Activated CD4-positive, alpha-beta T cell treated with anti-CD3 and anti-CD28 coated beads for 48 hours (primary cell): ENCODE measurements around the gene SLC47A2.
"Not testable (repeated sequence)": the region's sequence is repeated elsewhere in the genome, so short reads cannot be mapped to it uniquely, and the experiment has no call there.

ENCODE experiments used
- DNase-seq: peaks from one replicate; pipeline ENCODE4 v3.0.0-alpha.2; 2020

Gene SLC47A2, protein sequence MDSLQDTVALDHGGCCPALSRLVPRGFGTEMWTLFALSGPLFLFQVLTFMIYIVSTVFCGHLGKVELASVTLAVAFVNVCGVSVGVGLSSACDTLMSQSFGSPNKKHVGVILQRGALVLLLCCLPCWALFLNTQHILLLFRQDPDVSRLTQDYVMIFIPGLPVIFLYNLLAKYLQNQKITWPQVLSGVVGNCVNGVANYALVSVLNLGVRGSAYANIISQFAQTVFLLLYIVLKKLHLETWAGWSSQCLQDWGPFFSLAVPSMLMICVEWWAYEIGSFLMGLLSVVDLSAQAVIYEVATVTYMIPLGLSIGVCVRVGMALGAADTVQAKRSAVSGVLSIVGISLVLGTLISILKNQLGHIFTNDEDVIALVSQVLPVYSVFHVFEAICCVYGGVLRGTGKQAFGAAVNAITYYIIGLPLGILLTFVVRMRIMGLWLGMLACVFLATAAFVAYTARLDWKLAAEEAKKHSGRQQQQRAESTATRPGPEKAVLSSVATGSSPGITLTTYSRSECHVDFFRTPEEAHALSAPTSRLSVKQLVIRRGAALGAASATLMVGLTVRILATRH

DNA sequence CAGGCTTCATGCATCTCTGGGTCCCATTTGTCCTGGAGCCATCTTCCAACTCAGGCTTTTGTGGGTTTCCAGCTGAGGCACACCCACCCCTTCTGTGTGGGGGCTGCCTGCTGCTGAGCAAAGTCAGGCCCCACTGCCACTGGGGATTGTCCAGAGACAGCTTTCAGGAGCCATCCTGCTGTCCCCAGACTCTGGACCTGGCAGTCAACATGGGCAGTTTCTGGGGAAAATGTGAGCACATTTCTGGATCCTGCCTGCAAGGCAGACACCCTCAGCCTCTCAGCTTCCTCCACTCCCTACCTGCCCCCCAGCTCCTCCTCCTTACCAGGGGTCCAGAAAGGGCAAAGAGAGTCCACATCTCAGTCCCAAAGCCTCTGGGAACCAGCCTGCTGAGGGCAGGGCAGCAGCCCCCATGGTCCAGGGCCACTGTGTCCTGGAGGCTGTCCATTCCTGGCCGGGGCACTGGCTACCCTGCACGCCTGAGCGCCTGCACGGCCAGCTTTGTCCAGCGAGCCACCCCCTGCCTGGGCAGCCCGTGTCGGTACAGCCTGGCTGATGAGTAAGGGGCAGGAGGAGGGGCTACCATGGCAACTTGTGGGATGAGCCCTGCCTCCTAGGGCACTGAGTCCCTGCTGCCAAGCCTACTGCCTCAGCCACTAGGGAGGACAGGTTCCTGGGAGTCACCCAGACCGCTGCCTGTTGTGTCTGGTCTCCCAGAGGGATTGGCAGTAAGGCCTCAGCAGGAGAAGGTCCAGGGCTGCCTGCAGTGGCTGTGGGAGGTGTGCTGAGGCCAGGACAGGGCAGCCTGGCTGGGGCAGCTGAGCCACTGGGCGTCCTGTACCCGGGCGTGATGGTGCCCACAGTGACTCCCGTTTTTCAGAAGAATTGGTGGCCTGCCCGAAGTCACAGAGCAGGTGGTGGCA is at the start of gene SLC47A2:
SLC47A2 (minus strand) TSS at position 477 of the 923 bp plus-strand sequence; CDS start at position 448, 29 bp downstream.
- no peak for DNase-seq

DNA sequence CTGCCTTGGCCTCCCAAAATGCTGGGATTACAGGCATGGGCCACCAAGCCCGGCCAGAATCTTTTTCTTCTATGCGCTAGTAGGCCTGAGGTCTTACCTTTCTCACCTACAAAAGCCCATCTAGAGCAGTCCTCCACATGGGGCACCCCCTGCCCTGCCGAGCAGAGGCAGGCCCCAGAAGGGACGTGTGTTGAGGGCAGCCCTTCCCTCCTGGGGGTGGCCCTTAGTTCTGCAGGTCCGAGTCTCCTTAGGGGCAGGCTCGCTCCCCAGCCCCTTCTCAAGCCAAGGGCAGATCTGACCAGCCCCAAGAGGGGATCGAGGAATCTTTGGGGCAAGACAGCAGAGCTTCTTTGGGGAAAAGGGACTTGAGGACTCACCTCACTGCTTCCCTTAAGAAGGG is 49.6 kb upstream of the SLC47A2 start:
- no peak for DNase-seq

DNA sequence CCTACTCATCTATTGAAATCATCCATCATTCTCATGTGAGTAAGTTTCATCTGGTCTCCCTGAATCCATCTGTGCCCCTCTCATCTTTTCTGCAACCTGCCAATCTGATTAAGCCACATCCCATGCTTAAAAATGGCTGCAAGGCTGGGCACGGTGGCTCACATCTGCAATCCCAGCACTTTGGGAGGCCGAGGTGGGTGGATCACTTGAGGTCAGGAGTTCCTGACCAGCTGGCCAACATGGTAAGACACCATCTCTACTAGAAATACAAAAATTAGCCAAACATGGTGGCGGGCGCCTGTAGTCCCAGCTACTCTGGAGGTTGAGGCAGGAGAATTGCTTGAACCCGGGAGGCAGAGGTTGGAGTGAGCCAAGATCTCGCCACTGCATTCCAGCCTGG is 47.6 kb upstream of the SLC47A2 start:
- DNase-seq: not testable (repeated sequence)

DNA sequence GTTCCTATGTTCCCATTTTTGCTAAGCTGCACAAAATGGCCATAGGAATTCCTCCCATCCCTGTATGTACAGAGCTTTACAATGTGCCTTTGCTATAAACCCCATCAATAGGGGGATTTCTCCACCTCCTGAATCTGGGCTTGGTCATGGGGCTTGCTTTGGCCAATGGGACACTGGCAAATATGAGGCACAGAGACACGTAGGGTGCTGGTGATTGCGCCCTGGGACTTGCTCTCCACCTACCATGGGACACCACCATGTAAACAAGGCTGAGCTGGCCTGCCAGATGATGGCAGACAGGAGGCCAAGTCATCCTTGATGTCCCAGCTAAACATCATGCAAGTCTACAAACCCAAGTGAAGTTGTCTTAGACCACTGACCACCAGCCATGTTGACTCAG is 47.0 kb upstream of the SLC47A2 start:
- no peak for DNase-seq

DNA sequence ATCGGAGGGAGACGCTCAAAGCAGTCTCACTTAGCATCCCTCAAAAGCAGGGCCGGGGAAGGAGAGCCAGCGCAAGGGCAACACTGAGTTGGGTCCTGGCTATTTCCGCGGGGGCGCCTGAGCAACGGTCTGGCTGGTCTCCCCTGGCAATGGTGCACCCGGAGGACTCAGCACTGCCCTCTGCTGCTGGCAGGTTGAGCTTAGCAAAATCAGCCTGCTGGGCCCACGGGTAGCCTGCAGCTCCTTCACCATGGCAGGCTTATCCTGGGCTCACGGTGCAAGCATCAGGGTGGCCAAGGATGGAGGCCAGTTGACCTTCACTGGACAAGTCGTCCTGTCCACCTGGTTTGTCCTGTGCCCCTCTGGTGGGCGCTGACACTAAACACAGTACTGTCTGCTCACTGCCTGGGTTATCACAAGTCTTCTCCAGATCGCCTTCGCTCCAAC is 46.2 kb upstream of the SLC47A2 start:
- DNase-seq: peak; percentile 71

DNA sequence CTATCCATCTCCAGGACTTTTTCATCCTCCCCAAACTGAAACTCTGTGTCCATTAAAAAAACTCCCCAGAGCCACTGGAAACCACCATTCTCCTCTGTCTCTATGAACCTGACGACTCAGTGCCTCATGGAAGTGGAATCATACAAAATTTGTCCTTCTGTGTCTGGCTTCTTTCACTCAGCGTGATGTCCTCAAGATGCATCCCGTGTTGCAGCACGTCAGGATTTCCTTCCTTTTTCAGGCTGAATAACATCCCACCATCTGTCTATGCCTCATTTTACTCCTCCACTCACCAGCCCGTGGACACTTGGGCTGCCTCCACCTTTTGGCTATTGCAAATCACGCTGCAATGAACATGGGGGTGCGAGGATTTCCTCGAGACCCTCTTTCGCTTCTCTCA is 44.4 kb upstream of the SLC47A2 start:
- DNase-seq: no peak

DNA sequence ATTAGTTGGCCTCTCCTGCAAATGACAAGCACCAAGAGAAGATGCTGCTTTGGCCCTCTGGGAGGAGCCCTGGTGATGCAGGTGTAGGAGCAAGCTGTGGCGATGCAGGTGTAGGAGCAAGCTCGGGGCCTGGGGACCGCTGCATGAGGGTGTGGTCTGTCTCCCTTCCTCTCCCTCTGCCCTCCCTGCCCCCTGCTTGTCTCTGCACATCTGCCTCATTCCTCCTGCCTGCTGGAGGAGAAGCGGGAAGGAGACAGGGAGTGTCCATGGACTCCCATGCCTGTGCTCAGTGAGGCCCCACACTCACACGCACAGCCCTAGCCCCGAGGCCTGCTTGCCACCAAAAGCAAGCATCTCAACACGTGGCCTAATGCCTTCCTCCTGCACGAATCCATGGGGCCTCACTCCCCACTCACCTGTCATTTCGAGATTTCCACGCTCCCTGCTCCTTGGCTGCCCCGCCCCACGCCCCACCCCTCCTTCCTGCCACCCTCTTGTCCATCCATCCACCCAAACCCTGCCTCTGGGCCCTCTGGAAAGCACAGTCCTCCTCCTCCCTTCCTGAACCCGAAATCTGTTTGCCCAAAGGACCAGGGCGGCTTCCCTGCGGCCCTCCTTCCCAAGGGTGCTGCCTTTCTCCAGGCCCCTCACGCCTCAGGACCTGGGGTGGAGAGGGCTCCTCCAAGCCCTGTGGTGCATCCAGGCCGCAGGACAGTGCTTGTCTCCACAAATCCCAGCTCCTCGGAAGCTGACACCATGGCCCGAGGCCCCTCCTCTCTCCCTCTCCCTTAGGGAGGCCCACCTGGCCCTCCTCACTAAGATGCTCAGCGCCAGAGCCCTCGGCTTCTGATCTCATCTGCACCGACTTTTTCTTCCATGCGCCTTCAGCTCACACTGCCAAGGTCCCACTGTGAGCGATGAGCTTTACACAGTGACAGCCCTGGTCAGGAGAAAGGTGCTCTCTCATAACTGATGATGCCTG is 43.5 kb upstream of the SLC47A2 start:
- DNase-seq: no peak

DNA sequence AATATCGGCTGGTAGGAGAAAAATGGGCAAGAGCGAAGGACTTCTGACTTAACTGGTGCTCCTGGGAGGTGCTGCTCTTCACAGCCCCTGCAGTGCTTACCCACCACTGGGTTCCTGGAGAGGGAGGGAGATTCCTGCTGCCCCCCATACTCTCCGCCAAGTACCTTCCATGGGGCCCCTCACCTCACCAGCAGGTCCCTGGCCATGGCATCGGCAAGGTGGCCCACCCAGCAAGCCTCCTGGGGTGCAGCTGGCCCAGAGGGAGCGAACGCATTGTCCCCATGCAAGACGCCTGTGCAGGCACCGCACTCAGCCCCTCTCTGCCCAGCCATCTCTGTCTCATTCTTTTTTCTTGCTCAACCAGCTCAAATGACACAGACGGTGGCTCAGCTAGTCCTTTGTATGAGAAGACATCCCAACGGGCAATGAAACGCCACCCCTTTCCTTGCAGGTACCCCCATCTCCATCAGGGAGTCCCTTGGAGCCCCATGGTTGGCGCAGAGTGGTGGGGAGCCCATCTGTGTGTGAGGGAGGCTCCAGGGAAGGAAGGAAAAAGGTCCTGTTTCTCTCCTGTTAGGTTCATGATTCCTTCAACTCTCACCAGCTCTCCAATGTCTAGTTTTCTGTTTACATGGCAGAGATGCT is 41.3 kb upstream of the SLC47A2 start:
- DNase-seq: no peak

DNA sequence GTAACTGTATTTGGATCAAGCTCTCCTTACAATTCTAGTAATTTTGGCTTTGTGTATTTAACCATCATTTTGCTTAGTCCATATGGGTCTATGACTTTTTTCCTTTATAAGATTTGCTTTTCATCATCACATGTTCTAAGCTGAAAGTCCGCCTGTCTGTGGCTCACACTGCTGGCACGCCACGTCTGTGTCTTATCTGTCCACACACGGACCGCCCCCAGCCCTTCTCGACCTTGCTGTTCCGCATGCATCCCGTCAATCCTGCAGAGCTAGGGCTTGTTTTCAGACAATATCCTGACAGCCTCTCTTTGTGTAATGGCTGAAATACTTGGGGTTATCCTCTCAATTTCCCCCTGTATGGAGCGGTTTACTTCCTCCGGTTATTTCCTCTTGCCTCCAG is 40.2 kb upstream of the SLC47A2 start:
- no peak for DNase-seq

DNA sequence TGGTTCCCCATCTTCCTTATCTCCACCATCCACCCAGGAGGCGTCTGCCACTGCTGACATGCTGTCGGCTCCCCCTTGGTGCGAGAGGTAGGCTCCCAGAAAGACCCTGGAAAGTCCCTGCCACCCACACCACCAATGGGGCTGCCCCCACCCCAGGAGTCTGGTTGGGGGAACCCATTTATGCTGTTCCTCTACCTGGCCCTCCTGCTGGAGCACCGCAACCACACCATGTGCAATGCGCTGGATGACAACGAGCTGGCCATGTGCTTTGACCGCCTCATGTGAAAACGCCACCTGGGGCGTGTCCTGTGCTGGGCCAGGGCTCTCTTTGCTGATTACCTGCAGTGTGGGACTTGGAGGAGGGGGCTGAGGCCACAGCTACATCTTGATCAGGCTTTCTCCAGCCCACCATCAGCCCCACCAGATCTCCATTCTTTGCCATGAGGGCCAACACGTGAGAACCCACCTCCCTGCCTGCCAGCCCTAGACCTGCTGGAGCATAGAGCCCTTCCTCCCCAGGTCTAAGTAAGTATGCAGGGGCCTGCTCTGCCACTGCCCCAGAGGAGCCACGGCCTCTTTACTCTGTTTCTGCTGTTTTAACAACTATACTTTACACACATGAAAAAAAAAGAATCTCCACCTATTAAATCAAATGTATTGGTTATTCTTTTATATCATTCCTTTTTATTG is 39.6 kb upstream of the SLC47A2 start:
- no peak for DNase-seq

DNA sequence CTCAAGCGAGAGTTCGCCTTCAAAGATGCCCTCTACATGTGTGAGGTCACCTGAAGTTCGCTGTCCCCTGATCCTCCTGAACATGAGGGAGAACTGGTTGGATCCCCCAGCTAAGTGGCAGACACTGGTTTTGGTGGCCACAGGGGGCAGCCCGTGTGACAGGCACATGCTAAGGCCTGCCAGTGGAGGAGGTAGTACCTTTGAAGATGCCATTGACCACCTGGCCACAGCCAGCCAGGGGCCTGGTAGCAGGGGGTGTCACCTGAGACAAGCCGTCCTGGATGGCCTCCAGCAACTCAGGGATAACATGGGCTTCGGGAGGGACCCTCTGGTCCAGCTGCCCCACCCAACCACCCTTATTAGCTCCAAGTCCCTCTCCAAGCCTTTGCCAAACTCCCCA is 39.0 kb upstream of the SLC47A2 start:
- no peak for DNase-seq

DNA sequence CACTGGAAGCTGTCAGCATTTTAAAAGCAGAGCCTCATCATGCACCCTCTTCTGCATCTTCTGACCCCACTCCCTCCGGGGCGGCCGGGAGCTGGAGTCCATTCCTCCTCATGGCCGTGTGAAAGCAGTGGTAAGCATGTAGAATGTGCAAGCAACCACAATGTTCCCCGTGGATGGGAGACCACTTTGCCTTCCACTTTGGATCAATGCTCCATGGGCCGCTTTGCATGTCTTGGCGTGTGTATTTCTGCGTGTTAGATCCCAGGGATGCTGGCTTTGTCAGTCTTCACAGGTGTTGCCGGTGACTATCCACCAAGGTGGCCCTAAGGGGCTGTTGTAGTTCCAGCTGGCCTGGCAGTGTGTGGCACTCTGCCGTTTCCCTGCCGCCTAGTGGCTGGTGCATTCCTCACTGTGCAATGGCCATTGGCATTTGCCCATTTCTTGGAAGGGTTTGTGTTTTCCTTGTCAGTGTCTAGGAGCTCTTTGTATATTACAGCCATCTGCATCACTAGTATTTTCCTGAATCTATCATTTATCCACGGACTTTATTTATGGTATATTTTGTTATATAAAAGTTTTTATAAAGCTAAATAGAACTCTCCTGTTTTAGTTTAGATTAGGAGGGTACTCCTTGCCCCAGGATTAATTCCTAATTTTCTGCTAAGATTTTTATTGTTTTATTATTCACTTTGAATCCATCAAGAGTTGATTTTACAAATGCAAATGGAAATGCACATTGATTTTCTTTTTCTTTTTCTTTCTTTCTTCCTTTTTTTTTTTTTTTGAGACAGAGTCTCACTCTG is 37.5 kb upstream of the SLC47A2 start:
- no peak for DNase-seq

DNA sequence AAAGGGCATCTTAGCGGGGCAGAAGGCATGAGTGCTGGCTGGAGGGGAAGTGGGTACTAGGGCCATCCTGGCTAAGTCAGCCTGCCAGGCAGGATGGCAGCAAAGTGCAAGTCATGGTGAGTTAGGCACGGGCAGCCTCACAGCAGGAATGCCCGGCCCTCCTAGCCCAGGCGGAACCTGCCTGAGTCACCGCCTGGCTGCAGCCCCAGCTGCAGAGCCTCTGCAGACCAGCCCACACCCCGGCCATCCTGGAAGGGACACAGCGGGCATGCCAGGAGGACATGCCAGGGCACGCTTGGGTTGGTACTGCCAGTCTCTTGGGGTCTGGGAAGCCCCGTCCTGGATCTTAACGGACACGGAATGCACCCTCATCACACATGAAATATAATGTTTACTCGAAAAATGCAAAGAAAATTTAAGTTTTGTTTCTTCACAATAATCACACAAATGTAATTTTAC is 36.7 kb upstream of the SLC47A2 start:
- DNase-seq: no peak

DNA sequence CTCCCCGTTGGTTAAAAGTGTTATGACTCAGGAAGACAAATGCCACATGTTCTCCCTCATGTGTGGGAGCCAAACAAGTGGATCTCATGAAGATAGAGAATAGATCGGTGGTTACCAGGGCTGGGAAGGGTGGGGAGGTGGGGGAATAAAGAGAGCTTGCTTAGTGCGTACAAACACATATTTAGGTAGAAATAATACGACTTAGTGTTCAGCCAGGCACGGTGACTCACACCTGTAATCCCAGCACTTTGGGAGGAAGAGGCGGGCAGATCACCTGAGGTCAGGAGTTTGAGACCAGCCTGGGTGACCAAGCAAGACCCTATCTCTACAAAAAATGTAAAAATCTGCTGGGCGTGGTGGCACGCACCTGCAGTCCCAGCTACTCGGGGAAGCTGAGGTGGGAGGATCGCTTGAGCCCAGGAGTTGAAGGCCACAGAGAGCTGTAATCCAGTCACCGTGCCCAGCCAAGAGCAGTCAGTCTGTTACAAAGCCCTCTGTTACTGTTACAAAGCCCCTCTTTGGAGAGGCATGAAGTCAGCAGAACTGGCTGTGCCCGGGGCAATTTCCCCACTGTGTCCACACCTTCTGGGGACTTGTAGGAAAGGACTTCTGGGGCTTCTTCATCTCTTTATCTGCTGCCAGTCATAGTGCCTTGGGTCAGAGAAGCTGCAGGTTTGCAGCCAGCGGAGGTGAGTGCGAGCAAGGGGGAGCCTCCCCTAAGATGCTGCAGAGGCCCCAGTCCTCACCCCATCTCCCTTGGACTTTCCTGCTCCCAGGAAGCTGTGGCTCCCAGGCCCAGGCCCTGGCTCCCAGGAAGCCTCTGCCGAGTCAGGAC is 36.0 kb upstream of the SLC47A2 start:
- DNase-seq: no peak

DNA sequence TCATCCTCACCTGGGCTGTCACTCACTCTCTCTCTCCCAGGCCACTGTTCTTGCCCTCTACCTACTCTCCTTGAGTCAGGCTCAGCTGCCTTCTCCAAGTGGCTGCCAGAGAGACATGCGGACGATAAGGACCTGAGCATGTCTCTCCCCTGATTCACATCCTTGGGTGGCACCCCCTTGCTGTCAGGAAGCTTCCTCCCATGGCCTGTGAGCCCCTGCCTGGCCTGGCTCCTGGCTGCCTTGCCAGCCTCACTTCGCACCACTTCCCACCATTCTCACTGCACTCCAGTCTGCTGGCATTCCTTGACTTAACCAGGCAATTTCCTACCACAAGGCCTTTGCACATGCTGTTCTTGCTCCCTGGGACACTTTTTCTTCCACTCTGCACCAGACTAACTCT is 34.5 kb upstream of the SLC47A2 start:
- no peak for DNase-seq

DNA sequence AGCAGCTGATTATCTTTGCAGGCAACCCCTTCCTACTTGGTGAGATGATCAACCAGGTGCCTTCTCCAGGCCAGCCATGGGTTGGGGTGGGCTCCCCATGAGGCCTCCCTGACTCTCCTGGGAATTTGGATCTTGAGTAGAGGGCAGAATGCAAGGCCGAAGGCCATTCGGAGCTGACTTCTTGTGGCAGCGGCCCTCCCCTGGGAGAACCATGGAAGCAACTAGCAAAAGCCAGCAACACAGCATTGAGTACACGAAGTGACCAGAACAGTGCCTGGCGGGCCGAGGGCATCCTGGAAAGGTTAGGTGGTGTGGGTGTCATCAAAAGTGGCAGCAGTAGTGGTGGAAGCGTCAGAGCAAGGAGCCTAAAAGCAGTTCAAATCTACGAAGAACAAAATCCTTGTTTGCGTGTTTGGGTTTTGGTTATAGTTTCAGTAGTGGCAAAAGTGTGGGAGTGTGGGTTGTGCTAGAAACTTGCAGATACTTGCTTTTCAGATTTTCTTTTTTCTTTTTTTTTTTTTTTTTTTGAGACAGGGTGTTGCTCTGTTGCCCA is 33.7 kb upstream of the SLC47A2 start:
- no peak for DNase-seq

DNA sequence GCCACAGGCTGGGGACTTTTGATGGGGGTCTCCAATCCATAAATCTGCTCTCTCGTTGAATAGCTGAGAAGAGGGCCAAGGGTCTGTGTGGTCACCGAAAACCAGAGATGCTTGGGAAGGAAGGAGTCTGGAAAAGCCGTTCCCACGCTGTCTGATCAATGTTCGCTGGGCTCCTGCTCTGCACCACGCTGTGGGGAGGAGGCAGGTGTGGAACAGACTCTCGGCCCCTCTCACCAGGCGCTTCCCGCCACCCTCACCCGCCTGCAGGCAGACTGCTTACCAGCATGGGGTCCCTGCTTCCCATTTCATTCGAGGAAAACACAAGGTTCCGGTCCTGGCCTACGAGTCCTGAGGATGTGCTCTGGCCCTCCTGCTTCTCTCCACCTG is 32.4 kb upstream of the SLC47A2 start:
- no peak for DNase-seq

DNA sequence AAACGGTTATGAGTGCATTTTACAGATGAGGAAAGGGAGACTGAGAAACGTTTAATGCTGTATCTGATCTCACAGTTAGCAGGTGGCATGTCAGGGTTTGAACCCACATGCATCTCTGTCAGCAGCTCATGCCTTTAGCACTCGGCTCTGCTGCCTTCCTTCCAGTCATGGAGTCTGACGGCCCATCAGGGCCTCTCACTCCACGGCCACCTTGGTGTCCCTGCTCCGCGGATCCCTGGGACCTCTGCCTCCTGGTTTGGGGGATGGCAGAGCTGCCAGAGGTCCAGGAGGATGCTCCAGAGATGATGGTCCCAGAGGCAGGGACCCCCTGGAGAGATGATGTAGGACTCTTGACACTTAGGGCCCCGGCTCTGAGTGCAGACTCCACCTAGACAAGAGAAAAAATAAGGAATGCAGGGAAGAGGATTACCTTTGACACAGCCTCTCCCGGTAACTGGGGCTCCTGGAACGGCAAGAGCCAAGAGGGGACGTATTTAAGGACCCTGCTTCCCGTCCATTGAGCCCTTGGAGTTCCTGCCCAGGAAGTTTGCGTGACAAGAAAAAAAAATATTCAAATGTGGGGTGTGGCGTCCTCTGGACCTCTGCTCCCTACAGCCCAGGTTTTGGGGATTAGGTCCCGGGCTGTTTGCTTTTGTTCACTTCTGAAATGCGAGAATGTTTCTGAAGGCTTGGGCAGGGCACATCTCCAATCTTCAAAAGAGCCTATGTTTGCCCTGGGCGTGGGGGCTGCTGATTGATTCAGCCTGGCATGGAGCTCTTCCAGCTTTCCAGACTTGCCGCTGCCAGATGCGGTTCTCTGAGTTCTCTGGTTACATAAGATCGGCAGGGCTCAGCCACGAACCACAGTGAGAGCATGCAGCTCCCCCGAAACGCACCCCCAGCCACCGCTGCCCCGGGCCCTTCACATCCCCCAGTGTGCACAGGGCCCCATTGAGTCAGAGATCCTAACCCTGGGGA is 31.7 kb upstream of the SLC47A2 start, which contains the start of gene ALDH3A1:
ALDH3A1 (minus strand) TSS at position 470 of the 978 bp plus-strand sequence. CDS start 3,169 bp downstream, outside the sequence.
- no peak for DNase-seq
